Mammary epithelial cell (primary cell): ENCODE measurements around the gene PALD1.

ENCODE experiments used
- EZH2 ChIP-seq: IDR thresholded peaks from 2 replicates; pipeline ENCODE4 v1.6.1; 2012; ENCODE audit warnings: low read length, inconsistent platforms, borderline replicate concordance
- TF ChIP-seq, protein P1 (sequence below), 2 donors: IDR thresholded peaks in 1 of 2; conservative IDR thresholded peaks in 1 of 2; 2 replicates each; pipeline ENCODE4 v1.5.1; 2011 to 2012; ENCODE audit warnings: inconsistent platforms in 2 of 2, low read length in 2 of 2, mild to moderate bottlenecking in 2 of 2, control low read depth in 1 of 2, low read depth in 1 of 2; ENCODE audit not compliant: insufficient read depth in 1 of 2; ENCODE audit errors: extremely low read depth in 1 of 2

GRCh38 chr10:70495691-70496261 lies 17.2 kb downstream of the PALD1 start:
- TF ChIP-seq, protein P1, sequence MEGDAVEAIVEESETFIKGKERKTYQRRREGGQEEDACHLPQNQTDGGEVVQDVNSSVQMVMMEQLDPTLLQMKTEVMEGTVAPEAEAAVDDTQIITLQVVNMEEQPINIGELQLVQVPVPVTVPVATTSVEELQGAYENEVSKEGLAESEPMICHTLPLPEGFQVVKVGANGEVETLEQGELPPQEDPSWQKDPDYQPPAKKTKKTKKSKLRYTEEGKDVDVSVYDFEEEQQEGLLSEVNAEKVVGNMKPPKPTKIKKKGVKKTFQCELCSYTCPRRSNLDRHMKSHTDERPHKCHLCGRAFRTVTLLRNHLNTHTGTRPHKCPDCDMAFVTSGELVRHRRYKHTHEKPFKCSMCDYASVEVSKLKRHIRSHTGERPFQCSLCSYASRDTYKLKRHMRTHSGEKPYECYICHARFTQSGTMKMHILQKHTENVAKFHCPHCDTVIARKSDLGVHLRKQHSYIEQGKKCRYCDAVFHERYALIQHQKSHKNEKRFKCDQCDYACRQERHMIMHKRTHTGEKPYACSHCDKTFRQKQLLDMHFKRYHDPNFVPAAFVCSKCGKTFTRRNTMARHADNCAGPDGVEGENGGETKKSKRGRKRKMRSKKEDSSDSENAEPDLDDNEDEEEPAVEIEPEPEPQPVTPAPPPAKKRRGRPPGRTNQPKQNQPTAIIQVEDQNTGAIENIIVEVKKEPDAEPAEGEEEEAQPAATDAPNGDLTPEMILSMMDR (conservative IDR thresholded peaks at IDR 0.05 in 1 of 2, IDR thresholded peaks at IDR 0.05 in 1 of 2; ENCODE audit: extremely low read depth in 1 of 2, insufficient read depth in 1 of 2, low read depth in 1 of 2, low read length in 2 of 2) = no peak
- no peak for TF ChIP-seq EZH2
